ENCODE measurements around the gene ANK3.
"Not testable (repeated sequence)": the region's sequence is repeated elsewhere in the genome, so short reads cannot be mapped to it uniquely, and the experiment has no call there.

Gene ANK3

GRCh38 chr10:60048091-60048501 is 341.6 kb downstream of the ANK3 start:
- DNase-seq = no peak

- no peak for DNase-seq
Measured at GRCh38 chr10:60045571-60045970, 344.1 kb downstream of the ANK3 start.

- DNase-seq = no peak
Measured at GRCh38 chr10:60044971-60045370, 344.7 kb downstream of the ANK3 start.

- no peak for DNase-seq
Measured at GRCh38 chr10:60044242-60044641, 345.4 kb downstream of the ANK3 start.

- no peak for DNase-seq
Measured at GRCh38 chr10:60043561-60044241, 346.0 kb downstream of the ANK3 start.

- DNase-seq = no peak
Measured at GRCh38 chr10:60042914-60043313, 346.8 kb downstream of the ANK3 start.

- DNase-seq = no peak
Measured at GRCh38 chr10:60042262-60042661, 347.4 kb downstream of the ANK3 start.

GRCh38 chr10:60041489-60042133 is 348.1 kb downstream of the ANK3 start:
- no peak for DNase-seq

GRCh38 chr10:60040014-60040662 is 349.5 kb downstream of the ANK3 start:
- DNase-seq = no peak

- DNase-seq = no peak
Measured at GRCh38 chr10:60035984-60036383, 353.7 kb downstream of the ANK3 start.

GRCh38 chr10:60035375-60035774 is 354.3 kb downstream of the ANK3 start:
- DNase-seq = not testable (repeated sequence)

GRCh38 chr10:60032723-60033122 is 357.0 kb downstream of the ANK3 start:
- no peak for DNase-seq

GRCh38 chr10:60031664-60032063 is 358.0 kb downstream of the ANK3 start:
- DNase-seq = no peak

- DNase-seq = no peak
Measured at GRCh38 chr10:60031183-60031582, 358.5 kb downstream of the ANK3 start.

GRCh38 chr10:60029475-60029874 is 360.2 kb downstream of the ANK3 start:
- no peak for DNase-seq

GRCh38 chr10:60028081-60028480 is 361.6 kb downstream of the ANK3 start:
- no peak for DNase-seq

- DNase-seq = no peak
Measured at GRCh38 chr10:60025279-60025678, 364.4 kb downstream of the ANK3 start.

GRCh38 chr10:60024506-60024905 is 365.2 kb downstream of the ANK3 start:
- no peak for DNase-seq

- no peak for DNase-seq
Measured at GRCh38 chr10:60023155-60023877, 366.4 kb downstream of the ANK3 start.

GRCh38 chr10:60021361-60021760 is 368.3 kb downstream of the ANK3 start:
- DNase-seq = no peak

GRCh38 chr10:60016794-60017193 is 372.9 kb downstream of the ANK3 start:
- DNase-seq = no peak

GRCh38 chr10:60009710-60010383 is 379.8 kb downstream of the ANK3 start:
- no peak for DNase-seq

GRCh38 chr10:60009276-60009675 is 380.4 kb downstream of the ANK3 start:
- no peak for DNase-seq
